KMS-11 (cell line): ENCODE data around the gene PIK3R1.
"Not testable (repeated sequence)": the region's sequence is repeated elsewhere in the genome, so short reads cannot be mapped to it uniquely, and the experiment has no call there.

ENCODE experiments used
- H2AFZ ChIP-seq: fragments of 200-600 bp; sonication (generic); 2 replicates; pipeline ENCODE4 v1.6.1; 2016; ENCODE audit warnings: antibody characterized with exemption, mixed run types, low read depth
- H3K27ac ChIP-seq: fragments of 200-600 bp; sonication (generic); 2 replicates; pipeline ENCODE4 v1.6.1; 2016; ENCODE audit warnings: mild to moderate bottlenecking, mixed run types
- H3K27me3 ChIP-seq: fragments of 200-600 bp; sonication (generic); 2 replicates; pipeline ENCODE4 v1.6.1; 2017; ENCODE audit warnings: mild to moderate bottlenecking, low read depth, mixed run types, moderate library complexity; ENCODE audit not compliant: insufficient read depth
- H3K36me3 ChIP-seq: fragments of 200-600 bp; sonication (generic); 2 replicates; pipeline ENCODE4 v1.6.1; 2017; ENCODE audit warnings: mild to moderate bottlenecking, mixed run types; ENCODE audit not compliant: insufficient read depth
- H3K4me1 ChIP-seq: fragments of 200-600 bp; sonication (generic); 2 replicates; pipeline ENCODE4 v1.6.1; 2016; ENCODE audit warnings: mild to moderate bottlenecking, low read depth, mixed run types; ENCODE audit not compliant: poor library complexity, severe bottlenecking
- H3K4me2 ChIP-seq: fragments of 200-600 bp; sonication (generic); 2 replicates; pipeline ENCODE4 v1.7.0; 2016; ENCODE audit warnings: mild to moderate bottlenecking, mixed run types
- H3K4me3 ChIP-seq: fragments of 200-600 bp; sonication (generic); IDR thresholded peaks from 2 replicates; pipeline ENCODE4 v1.6.1; 2017; ENCODE audit warnings: low read depth, low read length, mixed read lengths; ENCODE audit not compliant: insufficient read depth
- H3K79me2 ChIP-seq: fragments of 200-600 bp; sonication (generic); 2 replicates; pipeline ENCODE4 v1.6.1; 2016; ENCODE audit warnings: low read depth, mixed run types; ENCODE audit not compliant: insufficient read depth
- H3K9ac ChIP-seq: fragments of 200-600 bp; sonication (generic); 2 replicates; pipeline ENCODE4 v1.6.1; 2016; ENCODE audit warnings: mild to moderate bottlenecking, mixed run types
- H4K20me1 ChIP-seq: fragments of 200-600 bp; sonication (generic); 2 replicates; pipeline ENCODE4 v1.6.1; 2016; ENCODE audit warnings: mild to moderate bottlenecking, mixed run types; ENCODE audit not compliant: insufficient read depth
- CTCF ChIP-seq: fragments of 200-600 bp; sonication (generic); conservative IDR thresholded peaks from 2 replicates; pipeline ENCODE4 v1.6.1; 2017; ENCODE audit warnings: low read depth, mild to moderate bottlenecking, antibody characterized with exemption, low read length, moderate library complexity, mixed read lengths

The PIK3R1 gene

GRCh38 chr5:68200288-68200687, 15.3 kb upstream of the PIK3R1 start:
- Histone ChIP-seq H2AFZ (no peak overlapping the region), H3K27ac (peak overlapping the region; percentile 9; the same call in 1 of the 2 replicates), H3K79me2 (no peaks in the 10 kb centered on the region), H3K36me3 (no peaks in the 10 kb centered on the region), H4K20me1 (no peaks in the 10 kb centered on the region), H3K4me1 (peaks cover 21% of the 10 kb centered on the region), H3K9ac (no peak overlapping the region), H3K4me3 (no peak overlapping the region), H3K27me3 (no peaks in the 10 kb centered on the region), H3K4me2 (peak overlapping the region; percentile 61)
- no peak for TF ChIP-seq CTCF

DNA sequence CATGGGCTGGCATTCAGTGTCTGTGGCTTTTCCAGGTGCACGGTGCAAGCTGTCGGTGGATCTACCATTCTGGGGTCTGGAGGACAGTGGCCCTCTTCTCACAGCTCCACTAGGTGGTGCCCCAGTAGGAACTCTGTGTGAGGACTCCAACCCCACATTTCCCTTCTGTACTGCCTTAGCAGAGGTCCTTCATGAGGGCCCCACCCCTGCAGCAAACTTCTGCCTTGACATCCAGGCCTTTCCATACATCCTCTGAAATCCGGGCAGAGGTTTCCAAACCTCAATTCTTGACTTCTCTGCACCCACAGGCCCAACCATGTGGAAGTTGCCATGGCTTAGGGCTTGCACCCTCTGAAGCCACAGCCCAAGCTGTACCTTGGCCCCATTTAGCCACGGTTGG, 4.9 kb upstream of the PIK3R1 start:
- not testable (repeated sequence) for H3K4me2 ChIP-seq, H3K27me3 ChIP-seq, H2AFZ ChIP-seq, H4K20me1 ChIP-seq, H3K27ac ChIP-seq, H3K4me3 ChIP-seq, H3K79me2 ChIP-seq, H3K9ac ChIP-seq, H3K36me3 ChIP-seq
- H3K4me1 ChIP-seq, result peaks cover 12% of the 10 kb centered on the region

- Histone ChIP-seq H2AFZ (peak overlapping the region; percentile 98), H3K27ac (peak overlapping the region; percentile 82), H3K36me3 (no peaks in the 10 kb centered on the region), H3K4me1 (peaks cover 29% of the 10 kb centered on the region), H4K20me1 (peaks cover 9% of the 10 kb centered on the region), H3K4me3 (no peak overlapping the region), H3K4me2 (peak overlapping the region; percentile 83), H3K9ac (peak overlapping the region; percentile 77), H3K79me2 (peaks cover 21% of the 10 kb centered on the region; the same call in 1 of the 2 replicates), H3K27me3 (no peaks in the 10 kb centered on the region)
- no peak for TF ChIP-seq CTCF
Observed at GRCh38 chr5:68214482-68215207, 911 bp upstream of the PIK3R1 start.

DNA sequence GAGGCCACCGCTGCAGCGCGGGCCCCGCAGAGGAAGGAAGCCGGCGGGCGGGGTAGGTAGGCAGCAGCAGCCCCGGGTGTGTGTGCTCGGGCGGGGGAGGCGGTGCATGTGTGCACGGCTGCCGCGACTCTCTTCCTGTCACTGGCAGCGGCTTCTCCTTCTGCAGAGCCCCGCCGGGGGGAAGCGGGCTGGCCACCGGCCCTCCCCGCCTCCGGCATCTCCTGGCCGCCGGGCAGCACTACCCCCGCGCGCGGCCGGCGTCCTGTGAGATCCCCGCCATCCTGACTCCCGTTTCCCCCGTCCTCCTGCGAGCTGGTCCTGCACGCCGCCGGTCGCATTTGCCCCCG, 315 bp downstream of the PIK3R1 start:
- H4K20me1 ChIP-seq, result peaks cover 9% of the 10 kb centered on the region
- peak overlapping the region; percentile 98 for H2AFZ ChIP-seq
- peaks cover 29% of the 10 kb centered on the region for H3K4me1 ChIP-seq
- no peaks in the 10 kb centered on the region for H3K27me3 ChIP-seq
- peak overlapping the region; percentile 94; the same call in 1 of the 2 replicates for H3K4me2 ChIP-seq
- peak overlapping the region; percentile 82 for H3K27ac ChIP-seq
- H3K79me2 ChIP-seq, result peaks cover 32% of the 10 kb centered on the region
- H3K4me3 ChIP-seq, result peak overlapping the region; percentile 44
- no peaks in the 10 kb centered on the region for H3K36me3 ChIP-seq
- peak overlapping the region; percentile 61 for H3K9ac ChIP-seq
- no peak for TF ChIP-seq CTCF
